CMK (cell line): ENCODE measurements around the gene MKNK2.
"Not testable (repeated sequence)": the region's sequence is repeated elsewhere in the genome, so short reads cannot be mapped to it uniquely, and the experiment has no call there.

ENCODE experiments used
- DNase-seq: peaks from one replicate; pipeline ENCODE4 v3.0.0-alpha.2; 2010; ENCODE audit warnings: low read depth

MKNK2 gene

DNA sequence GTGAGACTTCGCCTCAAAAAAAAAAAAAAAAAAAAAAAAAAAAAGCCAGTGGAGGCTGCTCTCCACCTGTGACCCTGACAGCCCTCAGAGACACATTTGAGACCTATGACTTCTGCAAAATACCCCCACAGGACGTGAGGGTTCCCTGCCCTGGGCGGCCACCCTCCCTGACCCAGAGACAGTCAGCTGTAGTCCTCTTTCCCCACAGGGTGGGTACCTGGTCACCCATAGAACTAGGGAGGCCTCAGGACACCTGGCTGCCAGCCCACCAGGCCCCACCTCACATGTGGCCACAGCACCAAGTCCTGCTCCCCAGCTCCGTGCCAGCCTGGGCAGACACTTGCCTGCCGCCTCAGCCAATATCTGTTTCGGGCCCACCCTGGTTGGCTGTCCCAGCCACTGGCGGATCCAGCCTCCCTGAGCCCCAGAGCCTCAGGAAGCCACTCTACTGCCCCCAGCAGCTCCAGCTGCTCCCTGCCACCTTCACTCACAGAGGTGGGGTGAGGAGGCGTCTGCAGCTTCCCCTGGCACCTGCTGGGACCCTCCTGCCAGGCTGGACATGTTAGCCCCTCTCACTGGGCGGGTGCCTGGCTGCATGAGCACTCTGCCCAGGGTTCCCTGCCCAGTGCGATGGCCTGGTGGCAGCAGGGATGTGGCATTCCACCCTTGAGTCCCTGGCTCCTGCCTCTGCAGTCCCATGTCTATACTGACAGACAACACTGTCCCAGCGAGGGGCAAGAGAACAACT, 6.9 kb downstream of the MKNK2 start:
- no peak for DNase-seq

DNA sequence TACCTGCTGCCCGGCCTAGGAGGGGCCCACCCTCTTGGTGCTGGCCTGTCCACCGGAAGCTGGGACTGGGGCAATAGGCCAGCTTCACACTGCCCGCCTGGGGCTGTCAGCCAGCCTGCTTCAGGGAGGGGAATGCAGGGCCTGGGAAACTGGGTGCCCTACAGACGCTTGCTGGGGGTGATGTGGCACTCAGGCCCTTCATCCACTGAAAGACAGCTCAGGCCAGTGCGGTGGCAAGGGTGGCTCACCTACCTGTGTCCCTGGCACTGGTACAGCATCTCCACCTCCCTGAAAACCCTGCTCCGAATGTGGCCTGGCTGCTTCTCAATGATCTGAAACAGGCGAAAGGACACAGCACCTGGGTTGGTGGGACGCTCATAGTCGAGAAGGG, 7.8 kb downstream of the MKNK2 start:
- no peak for DNase-seq

DNA sequence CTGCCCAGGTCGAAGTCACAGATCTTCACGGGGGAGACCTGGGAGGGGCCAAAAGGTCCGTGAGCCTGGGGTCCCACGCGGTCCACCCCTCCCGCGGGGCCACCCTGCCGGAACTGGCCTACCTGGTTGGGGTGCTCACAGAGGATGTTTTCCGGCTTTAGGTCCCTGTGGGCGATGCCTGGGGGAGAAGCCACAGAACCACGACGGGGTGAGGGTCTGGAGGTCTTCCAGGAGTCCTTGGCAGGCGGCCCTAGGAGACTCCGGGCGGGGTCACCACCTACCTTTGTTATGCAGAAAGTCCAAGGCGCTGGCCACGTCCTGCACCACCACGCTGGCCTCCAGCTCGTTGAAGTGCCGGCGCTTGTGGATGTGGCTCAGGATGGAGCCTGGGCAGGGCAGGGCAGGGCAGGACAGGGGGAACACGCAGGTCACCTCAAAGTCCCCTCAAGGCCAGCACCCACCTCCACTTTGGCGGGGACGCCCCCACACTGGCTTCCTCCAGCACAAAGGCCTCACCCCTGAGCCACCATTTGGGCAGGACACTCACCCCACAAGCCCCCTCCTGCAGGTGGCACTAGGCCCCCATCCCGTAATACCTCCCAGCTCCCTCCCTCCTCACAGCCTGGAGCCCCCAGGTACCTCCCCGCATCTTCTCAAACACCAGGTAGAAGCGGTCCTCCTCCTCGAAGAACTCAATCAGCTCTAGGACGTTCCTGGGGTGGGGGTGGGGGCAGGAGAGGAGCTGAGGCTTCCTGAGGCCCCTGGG, 8.4 kb downstream of the MKNK2 start:
- DNase-seq, result peak; percentile 32

- peak; percentile 82 for DNase-seq
These were observed 9.2 kb downstream of the MKNK2 start for GRCh38 chr19:2041683-2042484.

DNA sequence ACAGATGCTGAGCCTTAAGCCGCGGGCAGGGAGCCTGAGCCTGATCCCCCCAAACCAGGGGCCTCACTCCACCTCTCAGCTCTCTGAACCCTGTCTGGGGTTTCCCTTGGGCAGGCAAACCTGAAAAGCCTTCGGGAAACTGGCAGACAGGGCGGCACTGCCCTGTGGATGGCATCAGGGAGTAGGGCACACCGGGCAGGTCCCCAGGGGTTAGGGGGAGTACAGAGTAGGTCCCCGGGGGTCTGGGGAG, 9.7 kb downstream of the MKNK2 start:
- DNase-seq, result no peak

GRCh38 chr19:2040647-2041432, 10.2 kb downstream of the MKNK2 start:
- DNase-seq, result peak; percentile 17

DNA sequence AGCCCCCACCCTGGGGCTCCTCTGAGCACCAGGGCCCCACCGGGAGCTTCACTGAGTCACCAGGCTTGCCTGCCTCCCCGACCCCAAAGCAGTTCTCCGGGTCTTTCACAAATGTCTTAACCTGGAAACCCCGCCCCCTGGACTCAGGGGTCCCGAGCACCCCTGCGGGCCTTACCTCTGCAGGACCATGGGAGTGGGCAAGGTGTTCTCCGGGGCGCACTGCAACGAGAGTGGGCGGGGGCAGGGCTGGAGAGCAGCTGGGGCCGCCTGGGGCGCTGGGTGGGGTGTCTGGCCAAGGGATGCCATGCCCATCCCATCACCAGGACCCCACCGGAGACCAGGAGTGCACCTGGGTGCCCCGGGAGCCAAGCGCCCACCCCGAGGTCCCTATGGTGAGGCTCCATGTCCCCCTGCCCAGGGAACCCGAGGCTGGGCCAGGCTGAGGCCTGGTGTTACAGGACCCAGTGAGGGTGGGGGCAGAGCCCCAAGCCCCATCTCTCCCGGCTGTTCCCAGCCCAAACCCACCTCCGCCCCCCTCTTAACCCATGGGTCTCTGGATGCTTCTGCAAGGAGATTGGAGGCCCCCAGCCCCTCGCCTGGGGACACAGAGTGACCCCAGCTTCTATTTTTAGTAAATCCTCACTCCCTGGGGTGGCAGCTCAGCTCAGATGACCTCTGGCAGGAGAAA, 10.9 kb downstream of the MKNK2 start:
- DNase-seq, result peak; percentile 15

GRCh38 chr19:2039089-2039958, 11.7 kb downstream of the MKNK2 start:
- peak; percentile 21 for DNase-seq

- peak; percentile 24 for DNase-seq
These were observed 12.6 kb downstream of the MKNK2 start for GRCh38 chr19:2038284-2039088.

GRCh38 chr19:2037651-2038255, 13.3 kb downstream of the MKNK2 start:
- no peak for DNase-seq

DNA sequence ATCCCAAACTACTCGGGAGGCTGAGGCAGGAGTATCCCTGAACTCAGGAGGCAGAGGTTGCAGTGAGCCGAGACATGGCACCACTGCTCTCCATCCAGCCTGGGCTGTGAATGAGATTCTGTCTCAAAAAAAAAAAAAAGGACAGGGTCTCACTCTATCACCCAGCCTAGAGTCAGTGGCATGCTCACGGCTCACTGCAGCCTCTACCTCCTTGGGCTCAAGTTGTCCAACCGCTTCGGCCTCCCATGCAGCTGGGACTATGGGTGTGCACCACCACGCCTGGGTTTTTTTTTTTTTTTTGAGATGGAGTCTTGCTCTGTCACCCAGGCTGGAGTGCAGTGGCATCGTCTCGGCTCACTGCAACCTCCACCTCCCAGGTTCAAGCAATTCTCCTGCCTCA, 14.6 kb downstream of the MKNK2 start:
- DNase-seq, result no peak

DNA sequence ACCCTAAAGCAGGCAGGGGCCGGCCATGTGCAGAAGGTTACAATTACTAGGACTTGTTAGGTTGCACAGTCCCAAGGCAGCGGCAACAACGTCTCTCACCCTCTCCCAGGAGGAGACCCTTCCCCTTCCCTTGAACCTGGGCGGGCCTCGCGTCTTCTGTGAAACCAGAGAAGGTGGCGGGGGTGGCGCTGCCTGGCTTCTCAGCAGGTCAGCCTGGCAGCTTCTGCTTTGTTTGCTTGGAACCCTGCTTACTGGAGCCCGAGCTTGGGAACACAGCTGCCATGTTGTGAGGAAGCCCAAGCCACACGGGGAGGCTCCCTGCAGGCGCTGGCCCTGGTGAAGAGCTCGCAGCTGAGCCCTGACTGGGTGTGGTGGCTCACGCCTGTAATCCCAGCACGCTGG, 15.5 kb downstream of the MKNK2 start:
- no peak for DNase-seq

- DNase-seq, result peak; percentile 94
These were observed 16.1 kb downstream of the MKNK2 start for GRCh38 chr19:2034729-2035589.

- DNase-seq, result not testable (repeated sequence)
These were observed 16.8 kb downstream of the MKNK2 start for GRCh38 chr19:2034253-2034652.

GRCh38 chr19:2033825-2034159, 17.3 kb downstream of the MKNK2 start:
- DNase-seq, result no peak

GRCh38 chr19:2033115-2033824, 17.8 kb downstream of the MKNK2 start:
- DNase-seq, result no peak

DNA sequence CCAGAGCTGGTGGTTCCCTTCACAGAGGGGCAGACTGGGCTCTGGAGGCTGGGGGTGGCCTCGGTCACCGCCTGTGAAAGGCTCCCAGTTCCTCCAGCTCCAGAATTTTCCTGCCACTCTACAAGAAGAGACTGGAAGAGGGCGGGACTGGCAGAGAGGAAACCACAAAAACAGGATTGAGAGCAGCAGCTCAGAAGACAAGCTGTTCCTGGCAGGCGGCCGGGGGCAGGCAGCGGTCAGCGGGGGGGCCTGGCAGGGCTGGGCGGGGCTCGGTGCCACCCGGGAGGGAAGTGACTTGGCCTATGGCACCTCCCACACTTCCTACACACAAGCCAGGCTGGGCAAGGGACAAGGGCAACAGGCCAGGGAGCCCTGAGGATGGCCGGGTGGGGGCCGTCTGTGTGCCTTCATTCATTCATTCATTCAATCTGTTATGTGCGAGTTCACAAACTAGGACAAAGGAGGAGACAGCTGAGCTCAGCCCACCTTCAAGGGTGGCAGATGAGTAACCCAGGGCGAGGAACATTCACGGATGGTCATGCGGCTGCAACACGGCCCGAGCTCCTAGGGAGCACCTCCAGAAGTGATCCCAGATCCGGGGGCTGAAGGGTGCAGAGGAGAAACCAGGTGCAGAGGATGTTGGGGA, 18.6 kb downstream of the MKNK2 start:
- DNase-seq, result peak; percentile 78
